Large intestine (tissue), 12 donors: ENCODE measurements around the gene OR2G2. TPM values are rescaled to one million over a fixed set of nuclear protein-coding genes. Genes with fewer than 3 reads are reported as not detected.

ENCODE experiments used
- DNase-seq, 2 donors: peaks; one replicate each; pipeline versions ENCODE4 v3.0.0 to v3.0.0-alpha.2; 2013
- H3K27ac ChIP-seq: one replicate; pipeline ENCODE4 v1.5.1; 2013; ENCODE audit warnings: low read length
- H3K27me3 ChIP-seq: 2 replicates; pipeline ENCODE4 v1.6.1; 2013; ENCODE audit warnings: low read length; ENCODE audit not compliant: control insufficient read depth, insufficient read depth
- H3K36me3 ChIP-seq: 2 replicates; pipeline ENCODE4 v1.6.1; 2013; ENCODE audit warnings: low read length; ENCODE audit not compliant: control insufficient read depth, insufficient read depth
- H3K4me1 ChIP-seq: one replicate; pipeline ENCODE4 v1.6.1; 2013; ENCODE audit warnings: low read length; ENCODE audit not compliant: control insufficient read depth, insufficient read depth
- H3K4me3 ChIP-seq: one replicate; pipeline ENCODE4 v1.5.1; 2013; ENCODE audit warnings: low read length
- H3K9me3 ChIP-seq: one replicate; pipeline ENCODE4 v1.6.1; 2013; ENCODE audit warnings: mild to moderate bottlenecking, low read depth, low read length, moderate library complexity; ENCODE audit not compliant: control insufficient read depth
- WGBS: methylation state at CpG from one replicate; pipeline ENCODE4 v1.1.5; 2013; ENCODE audit warnings: low lambda C conversion rate; ENCODE audit not compliant: insufficient coverage; 5-methylcytosine and 5-hydroxymethylcytosine counted together
- long read RNA-seq, 11 donors: transcript quantifications; one replicate each; lab custom pipeline, GENCODE V29; 2026
- polyA plus RNA-seq: library from polyadenylated mRNA; unstranded; fragments of 120-200 nt; gene quantifications from one replicate; pipeline ENCODE4 v1.2.1, GENCODE V29; 2013

The OR2G2 gene
- not detected for polyA plus RNA-seq
- long read RNA-seq, donor 1 = 0 reads
- long read RNA-seq, donor 2 = 0 reads
- long read RNA-seq, donor 3 = 0 reads
- long read RNA-seq, donor 4 = 0 reads
- long read RNA-seq, donor 5 = 0 reads
- long read RNA-seq, donor 6 = 0 reads
- long read RNA-seq, donor 7 = 0 reads
- long read RNA-seq, donor 8 = 0 reads
- long read RNA-seq, donor 9 = 0 reads
- long read RNA-seq, donor 10 = 0 reads
- long read RNA-seq, donor 11 = 0 reads

DNA sequence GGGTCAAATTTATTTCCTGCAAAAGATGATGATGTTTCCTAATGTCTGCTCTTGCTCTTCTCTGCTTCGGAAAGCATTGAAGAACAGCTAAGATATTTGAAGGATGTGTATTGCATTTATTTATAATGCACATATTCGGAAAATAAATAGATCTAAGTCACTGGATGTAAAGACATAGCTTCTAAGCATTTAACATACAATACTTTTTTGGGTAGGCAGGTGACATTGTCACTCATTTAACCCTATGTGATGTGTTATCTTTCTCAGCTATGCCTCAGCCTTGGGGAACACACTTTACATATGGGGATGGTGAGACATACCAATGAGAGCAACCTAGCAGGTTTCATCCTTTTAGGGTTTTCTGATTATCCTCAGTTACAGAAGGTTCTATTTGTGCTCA, at the start of gene OR2G2:
OR2G2 (plus strand) TSS at position 301 of the 400 bp plus-strand sequence; CDS start at position 301, 0 bp downstream.
- 100% methylated on average over 1 of the region's 2 CpGs for WGBS

DNA sequence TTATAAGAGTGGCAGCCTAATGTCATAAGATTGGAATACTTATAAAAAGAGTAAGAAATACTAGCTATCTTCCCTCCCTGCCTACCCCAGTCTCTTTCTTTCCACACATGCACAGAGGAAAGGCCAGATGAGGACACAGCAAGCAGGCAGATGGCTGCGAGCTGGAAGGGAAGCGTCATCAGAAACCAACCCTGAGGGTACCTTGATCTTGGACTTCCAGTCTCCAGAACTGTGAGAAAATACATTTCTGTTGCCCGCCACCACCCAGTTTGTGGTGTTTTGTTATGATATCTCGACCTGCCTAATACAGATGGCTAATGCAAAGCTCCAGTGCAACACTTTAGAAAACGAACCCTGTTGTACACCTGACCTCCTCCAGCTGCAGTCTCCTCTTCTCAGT, 49.6 kb upstream of the OR2G2 start:
- Histone ChIP-seq H3K9me3 (no peaks in the 10 kb centered on the region), H3K4me1 (no peaks in the 10 kb centered on the region), H3K27me3 (no peaks in the 10 kb centered on the region), H3K27ac (no peak overlapping the region), H3K4me3 (no peak overlapping the region), H3K36me3 (no peaks in the 10 kb centered on the region)
- DNase-seq = no peak
- WGBS = 80% methylated on average over 1 of the region's 5 CpGs

More for the DNA sequence above, at the start of gene OR2G2:
- no peak within 1 kb of the TSS for H3K4me3 ChIP-seq
- no peak for DNase-seq
- no peaks in the 10 kb centered on the region for H3K4me1 ChIP-seq
- H3K27ac ChIP-seq = no peak within 1 kb of the TSS
- H3K27me3 ChIP-seq = no peaks in the 10 kb centered on the region
- H3K36me3 ChIP-seq = no peaks in the 10 kb centered on the region
- no peaks in the 10 kb centered on the region for H3K9me3 ChIP-seq

DNA sequence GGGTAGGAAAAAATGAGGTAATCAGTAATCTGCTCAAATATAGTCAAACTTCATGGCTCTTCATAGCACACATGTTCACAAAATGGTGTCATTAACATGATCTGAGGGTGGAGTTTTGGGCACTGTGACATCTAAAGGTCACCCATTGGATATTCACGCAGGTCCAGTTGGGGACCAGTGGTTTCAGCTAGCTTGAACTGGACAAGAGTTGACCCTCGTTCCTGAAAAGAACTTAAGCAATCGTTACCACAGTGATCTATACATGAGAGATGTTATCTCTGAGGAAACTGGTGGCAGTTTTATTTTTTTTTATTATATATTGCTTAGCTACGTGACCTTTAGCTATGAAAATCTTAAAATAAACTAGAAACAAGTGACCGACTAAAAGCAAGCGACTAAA, 48.9 kb upstream of the OR2G2 start:
- no peaks in the 10 kb centered on the region for H3K27me3 ChIP-seq
- H3K4me3 ChIP-seq = no peak overlapping the region
- no peaks in the 10 kb centered on the region for H3K4me1 ChIP-seq
- WGBS = 75% methylated on average over 3 of the region's 6 CpGs
- no peak for DNase-seq
- no peaks in the 10 kb centered on the region for H3K36me3 ChIP-seq
- H3K9me3 ChIP-seq = no peaks in the 10 kb centered on the region
- no peak overlapping the region for H3K27ac ChIP-seq

GRCh38 chr1:247540581-247540980, 47.6 kb upstream of the OR2G2 start:
- H3K27me3 ChIP-seq = no peaks in the 10 kb centered on the region
- no peaks in the 10 kb centered on the region for H3K4me1 ChIP-seq
- no peak overlapping the region for H3K4me3 ChIP-seq
- H3K9me3 ChIP-seq = no peaks in the 10 kb centered on the region
- WGBS = no CpG with 5 or more reads among the region's 7 CpGs
- DNase-seq = no peak
- no peaks in the 10 kb centered on the region for H3K36me3 ChIP-seq
- no peak overlapping the region for H3K27ac ChIP-seq

DNA sequence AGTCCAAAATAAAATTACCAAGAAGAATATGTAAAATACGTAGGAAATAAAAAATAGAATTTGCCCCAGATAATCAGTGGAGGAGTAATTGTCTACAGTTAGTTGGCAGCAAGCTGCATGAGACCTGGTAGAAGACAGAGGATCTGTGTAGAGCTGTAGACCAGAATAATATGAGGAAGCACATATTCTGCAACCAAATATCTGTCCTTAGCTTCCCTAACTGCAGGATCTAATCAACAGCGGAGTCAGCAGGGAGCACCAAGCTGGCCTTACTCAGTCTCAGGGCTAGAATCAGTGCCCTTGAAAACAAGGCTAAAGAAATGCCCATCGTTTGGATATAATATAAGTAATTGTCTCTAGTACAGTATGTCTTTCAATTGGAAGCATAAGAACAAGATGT, 45.3 kb upstream of the OR2G2 start:
- Histone ChIP-seq H3K27me3 (no peaks in the 10 kb centered on the region), H3K27ac (no peak overlapping the region), H3K9me3 (no peaks in the 10 kb centered on the region), H3K4me3 (no peak overlapping the region), H3K4me1 (no peaks in the 10 kb centered on the region), H3K36me3 (no peaks in the 10 kb centered on the region)
- no peak for DNase-seq
- no CpG with 5 or more reads among the region's 3 CpGs for WGBS

- Histone ChIP-seq H3K27me3 (no peaks in the 10 kb centered on the region), H3K36me3 (no peaks in the 10 kb centered on the region)
These were observed 40.1 kb upstream of the OR2G2 start for GRCh38 chr1:247548092-247548491.

DNA sequence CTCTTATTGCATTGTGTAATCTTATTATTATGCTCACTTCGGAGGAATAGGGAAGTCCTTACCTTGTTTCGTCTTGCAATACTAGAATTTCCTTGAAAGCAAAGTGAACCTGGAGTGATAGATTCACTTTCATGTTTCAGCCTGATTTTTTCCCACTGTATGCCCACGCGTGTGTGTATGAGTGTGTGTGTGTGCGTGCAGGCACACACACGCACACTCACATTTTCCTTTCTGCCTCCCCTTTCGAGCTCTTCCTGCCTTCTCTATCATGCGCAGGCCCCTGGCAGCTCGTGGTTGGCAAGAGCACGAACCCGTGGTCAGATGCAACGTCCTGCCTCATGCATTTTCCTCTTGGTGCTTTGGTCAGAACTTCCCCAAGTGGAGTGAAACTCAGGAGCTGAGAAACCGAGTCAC, 39.4 kb upstream of the OR2G2 start, which contains the start of gene GCSAML:
GCSAML (plus strand) TSS at position 366 of the 414 bp plus-strand sequence. CDS start 58 bp downstream, outside the sequence.
- Histone ChIP-seq H3K27ac (no peak within 1 kb of the TSS), H3K9me3 (no peaks in the 10 kb centered on the region), H3K27me3 (no peaks in the 10 kb centered on the region), H3K4me1 (no peaks in the 10 kb centered on the region), H3K4me3 (no peak within 1 kb of the TSS), H3K36me3 (no peaks in the 10 kb centered on the region)
- DNase-seq = no peak
- WGBS = 86% methylated on average over 4 of the region's 13 CpGs

More at GRCh38 chr1:247548092-247548491, 40.1 kb upstream of the OR2G2 start:
- no peaks in the 10 kb centered on the region for H3K4me1 ChIP-seq
- no peak overlapping the region for H3K4me3 ChIP-seq
- H3K27ac ChIP-seq = no peak overlapping the region
- DNase-seq = no peak
- WGBS = no CpG with 5 or more reads among the region's 5 CpGs
- H3K9me3 ChIP-seq = no peaks in the 10 kb centered on the region

DNA sequence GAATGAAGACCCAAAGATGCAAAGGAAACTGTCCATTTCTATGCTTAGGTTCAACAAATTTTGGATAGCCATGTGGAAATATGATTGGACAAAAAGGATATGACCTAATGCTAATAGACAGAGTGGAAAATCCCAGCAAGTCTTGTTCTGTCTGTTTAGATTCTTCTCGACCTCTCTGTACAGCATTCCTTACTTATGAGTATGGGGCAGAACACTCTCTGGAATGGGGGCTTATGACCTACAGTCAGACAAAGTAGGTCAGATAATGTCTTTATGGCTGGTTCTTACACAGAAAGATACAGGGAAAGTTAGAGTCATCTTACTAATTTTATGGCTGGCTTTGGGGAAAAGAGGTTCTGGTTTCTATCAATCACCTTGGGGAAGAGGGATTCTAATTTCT, 36.4 kb upstream of the OR2G2 start:
- Histone ChIP-seq H3K4me1 (no peaks in the 10 kb centered on the region), H3K4me3 (no peak overlapping the region), H3K9me3 (no peaks in the 10 kb centered on the region), H3K36me3 (no peaks in the 10 kb centered on the region), H3K27ac (no peak overlapping the region), H3K27me3 (no peaks in the 10 kb centered on the region)
- no CpG with 5 or more reads among the region's 1 CpG for WGBS
- DNase-seq = no peak

DNA sequence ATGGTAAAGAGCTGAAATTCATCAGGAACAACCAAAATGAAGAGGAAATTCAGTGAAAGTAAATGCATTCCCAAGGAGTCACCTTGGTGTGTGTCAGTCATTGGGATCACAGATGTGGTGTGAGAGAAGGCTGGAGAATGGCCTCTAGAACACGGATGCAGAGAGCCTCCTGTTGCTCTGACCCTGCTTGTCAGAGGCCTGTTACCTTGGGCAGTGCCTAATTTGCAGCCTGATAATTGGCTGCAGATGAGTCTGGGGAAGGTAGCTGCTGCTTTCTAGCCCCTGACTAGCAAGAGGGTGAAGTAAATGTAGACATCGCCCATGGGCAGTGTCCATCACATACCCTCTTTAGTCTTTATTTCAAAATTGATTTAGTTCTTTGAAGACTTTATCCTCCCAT, 35.9 kb upstream of the OR2G2 start:
- Histone ChIP-seq H3K27me3 (no peaks in the 10 kb centered on the region), H3K4me1 (no peaks in the 10 kb centered on the region), H3K9me3 (no peaks in the 10 kb centered on the region), H3K27ac (no peak overlapping the region), H3K4me3 (no peak overlapping the region), H3K36me3 (no peaks in the 10 kb centered on the region)
- no peak for DNase-seq
- 100% methylated on average over 1 of the region's 2 CpGs for WGBS

DNA sequence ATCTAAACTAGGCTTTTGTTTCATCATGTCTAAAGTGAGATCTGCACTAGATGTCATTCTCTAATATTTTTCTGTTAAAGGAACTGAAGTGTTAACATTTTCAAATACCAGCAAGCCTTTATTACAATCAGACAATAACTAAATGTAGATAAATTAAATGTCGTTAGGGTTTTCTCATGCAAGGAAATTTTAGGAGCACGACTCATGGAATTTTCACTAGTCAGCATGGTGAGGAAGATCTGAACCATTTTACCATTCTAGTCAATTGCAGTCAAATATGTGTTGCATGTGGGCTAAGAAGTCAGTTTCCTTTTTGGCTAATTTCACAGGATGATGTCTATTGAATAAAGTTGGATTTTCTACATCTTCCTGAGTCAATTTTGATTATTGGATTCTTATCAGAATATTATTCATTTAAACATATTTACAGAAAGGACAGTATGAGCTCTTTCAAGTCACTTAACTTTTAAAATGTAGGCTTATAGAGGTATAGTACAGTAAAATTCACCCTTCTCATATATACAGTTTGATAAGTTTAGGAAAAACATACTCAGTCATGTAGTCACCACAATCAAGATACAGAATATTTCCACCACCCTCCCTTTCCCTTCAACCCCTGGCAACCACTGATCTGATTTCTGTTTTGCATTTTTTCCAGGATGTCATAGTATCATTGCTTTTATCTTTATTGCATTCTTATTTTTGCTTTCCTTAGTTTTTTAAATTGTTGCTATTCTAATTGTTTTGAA, 30.1 kb upstream of the OR2G2 start:
- Histone ChIP-seq H3K36me3 (no peaks in the 10 kb centered on the region), H3K4me1 (no peaks in the 10 kb centered on the region), H3K4me3 (no peak overlapping the region), H3K9me3 (no peaks in the 10 kb centered on the region), H3K27ac (no peak overlapping the region), H3K27me3 (no peaks in the 10 kb centered on the region)
- WGBS = 100% methylated on average over 1 of the region's 2 CpGs
- DNase-seq = no peak
